ENCODE data around the gene PLEKHA7.

Gene PLEKHA7

DNA sequence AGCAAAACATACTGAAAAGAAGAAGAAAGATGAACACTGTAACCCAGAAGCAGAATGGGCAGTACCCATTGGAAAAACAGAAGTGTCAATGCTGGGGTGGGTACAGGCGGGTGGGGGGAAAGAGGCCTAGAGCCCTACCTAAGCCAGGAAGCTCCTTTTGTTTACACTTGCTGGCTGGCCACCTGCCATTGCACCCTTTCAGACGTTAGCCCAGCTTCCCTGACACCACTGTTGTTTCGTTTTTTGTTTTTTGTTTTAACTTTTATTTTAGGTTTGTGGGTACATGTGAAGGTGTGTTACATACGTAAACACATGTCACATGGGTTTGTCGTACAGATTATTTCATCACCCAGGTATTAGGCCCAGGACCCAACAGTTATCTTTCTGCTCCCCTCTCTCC lies 55.4 kb downstream of the PLEKHA7 start:
- DNase-seq (ENCODE audit: insufficient read length, low spot score) = no peak
- FAIRE-seq = no peak
- TF ChIP-seq TAF1 (IDR thresholded peaks at IDR 0.05; ENCODE audit: low read depth, low read length) (no peak), PAX5 (IDR thresholded peaks at IDR 0.05; ENCODE audit: insufficient read depth, low read length, severe bottlenecking) (no peak), POLR2A (IDR thresholded peaks at IDR 0.05; ENCODE audit: low read depth, low read length) (no peak), SPI1 (IDR thresholded peaks at IDR 0.05; ENCODE audit: low read depth, low read length) (no peak), POU2F2 (IDR thresholded peaks at IDR 0.05; ENCODE audit: low read depth, low read length) (no peak), POLR2AphosphoS5 (IDR thresholded peaks at IDR 0.05; ENCODE audit: low read depth, low read length) (no peak)

DNA sequence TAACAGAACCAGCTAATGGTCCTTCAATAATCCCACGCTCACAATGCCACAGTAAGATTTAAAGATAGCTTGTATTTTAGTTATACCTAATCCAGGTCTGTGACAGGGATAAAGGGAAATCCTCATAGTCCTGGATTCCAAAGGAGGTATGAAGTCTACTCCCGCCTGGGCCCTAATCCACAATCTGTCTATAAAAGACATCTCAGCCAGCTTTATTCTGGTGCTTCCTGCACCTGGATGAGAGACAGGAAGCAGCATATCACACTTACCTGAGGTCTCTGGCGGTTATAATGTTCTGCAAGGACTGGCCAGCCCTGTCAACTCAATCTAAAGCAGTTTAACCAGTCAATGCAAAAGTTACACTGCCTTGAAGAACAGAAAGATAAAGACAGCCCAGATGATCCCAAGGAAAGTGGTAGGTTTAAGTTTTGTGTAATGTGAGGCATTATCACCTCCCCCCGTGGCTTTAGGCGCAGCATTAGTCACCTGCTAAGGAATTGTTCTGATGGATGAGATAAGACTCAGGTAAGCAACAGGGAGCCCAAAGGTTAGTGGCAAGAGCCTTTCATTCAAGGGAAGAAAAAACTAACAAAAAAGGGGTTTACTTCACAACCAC lies 57.6 kb downstream of the PLEKHA7 start:
- peak; percentile 20 for FAIRE-seq
- no peak for DNase-seq (ENCODE audit: insufficient read length, low spot score)
- TF ChIP-seq POLR2AphosphoS5 (IDR thresholded peaks at IDR 0.05; ENCODE audit: low read depth, low read length) (no peak), SPI1 (IDR thresholded peaks at IDR 0.05; ENCODE audit: low read depth, low read length) (no peak), TAF1 (IDR thresholded peaks at IDR 0.05; ENCODE audit: low read depth, low read length) (no peak), POU2F2 (IDR thresholded peaks at IDR 0.05; ENCODE audit: low read depth, low read length) (no peak), PAX5 (IDR thresholded peaks at IDR 0.05; ENCODE audit: insufficient read depth, low read length, severe bottlenecking) (no peak), POLR2A (IDR thresholded peaks at IDR 0.05; ENCODE audit: low read depth, low read length) (no peak)

DNA sequence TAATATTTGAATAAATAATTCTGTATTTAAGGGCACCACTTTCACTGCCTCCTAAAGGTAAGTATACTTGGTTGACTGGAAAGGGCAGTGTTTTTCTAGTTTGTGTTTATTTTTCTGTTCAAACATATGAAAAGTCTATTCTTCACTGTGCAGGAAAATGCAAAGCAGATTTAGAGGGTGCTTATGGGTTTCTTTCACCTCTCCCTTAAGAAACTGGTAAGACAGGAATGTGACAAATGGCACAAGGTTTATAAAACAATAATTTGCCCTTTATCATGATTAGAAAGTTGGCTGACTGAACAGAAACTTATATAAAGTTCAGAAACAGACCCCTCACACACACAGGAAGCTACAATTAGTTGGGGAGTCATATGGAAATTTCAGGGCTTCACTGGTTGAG lies 60.6 kb downstream of the PLEKHA7 start:
- DNase-seq (ENCODE audit: insufficient read length, low spot score) (no peak), FAIRE-seq (no peak)
- TF ChIP-seq POU2F2 (IDR thresholded peaks at IDR 0.05; ENCODE audit: low read depth, low read length) = no peak
- TF ChIP-seq PAX5 (IDR thresholded peaks at IDR 0.05; ENCODE audit: insufficient read depth, low read length, severe bottlenecking) = no peak
- no peak for TF ChIP-seq TAF1 (IDR thresholded peaks at IDR 0.05; ENCODE audit: low read depth, low read length)
- TF ChIP-seq POLR2AphosphoS5 (IDR thresholded peaks at IDR 0.05; ENCODE audit: low read depth, low read length) = no peak
- TF ChIP-seq POLR2A (IDR thresholded peaks at IDR 0.05; ENCODE audit: low read depth, low read length) = no peak
- no peak for TF ChIP-seq SPI1 (IDR thresholded peaks at IDR 0.05; ENCODE audit: low read depth, low read length)

DNA sequence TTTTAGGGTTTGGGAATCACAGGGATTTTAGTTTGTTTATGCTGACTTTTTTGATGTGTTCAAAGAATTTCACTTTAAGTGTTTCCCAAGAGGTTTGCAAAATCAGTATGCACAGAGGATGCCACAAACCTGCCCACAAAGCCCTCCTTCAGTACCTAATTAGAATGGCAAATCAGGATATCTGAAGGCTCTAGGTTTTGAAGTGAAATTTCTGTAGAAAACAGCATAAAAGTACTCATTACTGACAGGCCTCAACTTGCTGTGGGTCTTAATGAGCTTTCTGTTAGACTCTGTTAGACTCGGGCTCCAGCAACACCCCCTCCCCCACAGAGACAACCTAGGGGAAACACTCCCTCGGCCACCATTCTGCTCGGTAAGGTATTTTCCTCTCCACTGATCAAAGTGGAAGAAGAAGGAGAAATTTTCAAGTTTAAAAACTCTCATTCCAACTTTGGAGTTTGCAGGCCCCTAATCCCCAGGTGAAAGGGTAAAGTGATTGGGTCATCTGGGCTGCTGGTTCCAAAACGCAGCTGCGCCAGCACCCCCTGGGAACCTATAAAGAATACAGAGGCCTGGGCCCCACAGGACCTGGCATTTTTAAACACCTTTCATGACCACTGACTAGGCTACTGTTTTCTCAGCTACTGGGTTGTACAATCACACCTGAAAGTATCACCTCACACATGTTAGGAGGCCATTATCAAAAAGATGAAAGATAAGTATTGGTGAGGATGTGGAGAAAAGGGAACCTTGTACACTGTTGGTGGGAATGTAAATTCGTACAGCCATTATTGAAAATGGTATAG lies 67.5 kb downstream of the PLEKHA7 start:
- no peak for DNase-seq (ENCODE audit: insufficient read length, low spot score)
- peak; percentile 52 for FAIRE-seq
- TF ChIP-seq POU2F2 (IDR thresholded peaks at IDR 0.05; ENCODE audit: low read depth, low read length) = peak; percentile 80; the same call in 1 of the 2 replicates
- TF ChIP-seq PAX5 (IDR thresholded peaks at IDR 0.05; ENCODE audit: insufficient read depth, low read length, severe bottlenecking) = no peak
- no peak for TF ChIP-seq TAF1 (IDR thresholded peaks at IDR 0.05; ENCODE audit: low read depth, low read length)
- TF ChIP-seq SPI1 (IDR thresholded peaks at IDR 0.05; ENCODE audit: low read depth, low read length) = no peak
- no peak for TF ChIP-seq POLR2AphosphoS5 (IDR thresholded peaks at IDR 0.05; ENCODE audit: low read depth, low read length)

DNA sequence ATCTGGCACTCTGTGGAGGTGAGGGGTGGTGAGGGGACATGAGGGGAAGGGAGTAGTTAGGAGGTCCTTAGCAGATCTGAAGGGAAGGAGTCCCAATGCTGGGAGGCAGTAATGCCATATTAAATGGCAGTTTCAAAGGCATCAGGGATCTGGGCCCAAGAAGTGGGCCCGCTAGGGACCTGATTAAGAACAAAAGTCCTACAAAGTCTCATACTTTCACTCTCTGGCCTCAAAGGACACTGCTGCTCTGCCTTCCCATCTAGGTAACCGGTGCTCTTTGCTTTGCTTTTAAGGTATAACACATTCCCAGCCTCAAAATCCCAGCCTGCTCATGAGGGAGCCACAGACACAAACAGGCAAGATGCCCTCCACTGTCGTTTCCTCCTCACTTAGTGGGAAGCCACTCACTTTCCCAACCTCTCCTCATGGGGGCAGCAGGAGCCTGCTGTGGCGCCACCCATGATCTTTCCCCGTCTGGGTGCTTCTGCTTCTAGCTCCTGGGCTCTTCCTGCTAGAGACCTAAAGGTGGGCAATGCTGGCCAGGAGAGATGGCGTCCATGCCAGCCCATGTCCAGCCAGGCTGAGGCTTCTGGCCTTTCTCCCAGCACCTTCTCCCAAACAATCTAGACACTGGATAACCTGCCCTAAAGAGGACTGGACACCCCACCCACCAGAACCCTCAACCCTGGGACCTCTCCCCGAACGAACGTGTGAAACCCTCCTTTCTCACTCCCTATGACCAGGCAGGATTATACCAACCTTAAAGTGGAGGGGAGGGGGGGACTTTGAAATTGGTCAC lies 68.3 kb downstream of the PLEKHA7 start:
- TF ChIP-seq POLR2AphosphoS5 (IDR thresholded peaks at IDR 0.05; ENCODE audit: low read depth, low read length) = no peak
- 0 out of 2 replicates have a peak, but pooled peaks have one; percentile 3 for TF ChIP-seq SPI1 (IDR thresholded peaks at IDR 0.05; ENCODE audit: low read depth, low read length)
- TF ChIP-seq PAX5 (IDR thresholded peaks at IDR 0.05; ENCODE audit: insufficient read depth, low read length, severe bottlenecking) = no peak
- no peak for TF ChIP-seq POLR2A (IDR thresholded peaks at IDR 0.05; ENCODE audit: low read depth, low read length)
- TF ChIP-seq POU2F2 (IDR thresholded peaks at IDR 0.05; ENCODE audit: low read depth, low read length) = no peak
- TF ChIP-seq TAF1 (IDR thresholded peaks at IDR 0.05; ENCODE audit: low read depth, low read length) = no peak
- DNase-seq (ENCODE audit: insufficient read length, low spot score) = peak; percentile 41
- peak; percentile 93 for FAIRE-seq

DNA sequence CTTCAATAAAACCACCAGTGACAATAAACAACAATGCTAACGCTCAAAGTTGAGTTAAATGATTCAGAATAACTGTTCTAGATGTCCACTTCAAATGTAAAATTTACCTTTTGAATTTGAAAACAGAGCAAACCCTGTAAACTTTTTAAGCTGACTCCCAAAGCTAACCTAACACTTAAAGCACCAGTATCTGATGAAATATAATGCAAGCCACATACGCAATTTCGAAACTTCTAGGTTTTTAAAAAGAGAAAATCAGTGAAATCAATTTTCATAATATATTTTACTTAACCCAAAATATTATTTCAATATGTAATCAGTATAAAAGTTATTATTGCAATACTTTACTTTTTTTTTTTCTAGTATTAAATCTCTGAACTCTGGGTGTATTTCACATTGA lies 71.3 kb downstream of the PLEKHA7 start:
- FAIRE-seq (no peak), DNase-seq (ENCODE audit: insufficient read length, low spot score) (no peak)

DNA sequence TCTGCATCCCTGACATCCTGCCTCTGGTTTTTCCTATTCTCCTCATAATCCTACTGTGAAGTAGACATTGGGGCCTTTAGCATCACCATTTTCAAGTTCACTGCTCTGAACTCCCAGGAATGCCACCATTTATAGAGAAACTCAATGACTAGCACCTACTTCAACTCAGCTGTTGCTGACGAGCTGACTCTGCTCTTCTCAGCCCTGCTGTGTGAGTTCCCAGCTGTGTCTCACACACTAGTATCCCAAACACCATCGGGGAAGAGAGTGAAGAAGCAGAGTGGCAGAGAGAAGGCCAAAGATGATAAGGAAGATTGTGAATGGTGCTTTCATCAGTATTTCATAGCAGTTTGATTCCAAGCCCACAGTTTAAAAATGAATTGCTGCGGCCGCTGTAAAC lies 71.9 kb downstream of the PLEKHA7 start:
- FAIRE-seq = peak; percentile 5
- no peak for TF ChIP-seq POLR2AphosphoS5 (IDR thresholded peaks at IDR 0.05; ENCODE audit: low read depth, low read length)
- TF ChIP-seq TAF1 (IDR thresholded peaks at IDR 0.05; ENCODE audit: low read depth, low read length) = no peak

More for the DNA sequence above, 71.3 kb downstream of the PLEKHA7 start:
- TF ChIP-seq POU2F2 (IDR thresholded peaks at IDR 0.05; ENCODE audit: low read depth, low read length) = no peak
- TF ChIP-seq SPI1 (IDR thresholded peaks at IDR 0.05; ENCODE audit: low read depth, low read length) = no peak
- TF ChIP-seq PAX5 (IDR thresholded peaks at IDR 0.05; ENCODE audit: insufficient read depth, low read length, severe bottlenecking) = no peak
- TF ChIP-seq POLR2A (IDR thresholded peaks at IDR 0.05; ENCODE audit: low read depth, low read length) = no peak
- no peak for TF ChIP-seq POLR2AphosphoS5 (IDR thresholded peaks at IDR 0.05; ENCODE audit: low read depth, low read length)
- no peak for TF ChIP-seq TAF1 (IDR thresholded peaks at IDR 0.05; ENCODE audit: low read depth, low read length)

DNA sequence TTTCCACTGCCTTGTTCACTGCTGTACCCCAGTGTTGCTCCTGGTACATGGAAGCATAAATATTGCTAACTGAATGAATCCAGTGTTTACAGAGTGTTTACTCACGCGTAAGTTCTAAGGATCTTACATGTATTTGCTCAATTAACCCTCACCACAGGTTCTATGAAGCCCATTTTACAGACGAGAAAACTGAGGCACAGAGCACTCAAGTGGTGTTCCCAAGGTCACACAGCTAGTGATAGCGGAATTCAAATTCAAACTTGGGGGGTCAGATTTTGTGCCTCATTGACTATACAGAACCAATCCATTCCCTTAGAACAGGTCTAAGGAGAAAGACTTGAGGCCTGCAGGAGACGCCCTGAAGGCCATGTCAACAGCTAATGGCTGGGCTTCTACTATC lies 72.3 kb downstream of the PLEKHA7 start:
- FAIRE-seq = no peak
- no peak for TF ChIP-seq POLR2AphosphoS5 (IDR thresholded peaks at IDR 0.05; ENCODE audit: low read depth, low read length)
- TF ChIP-seq PAX5 (IDR thresholded peaks at IDR 0.05; ENCODE audit: insufficient read depth, low read length, severe bottlenecking) = no peak
- TF ChIP-seq POU2F2 (IDR thresholded peaks at IDR 0.05; ENCODE audit: low read depth, low read length) = no peak
- no peak for TF ChIP-seq POLR2A (IDR thresholded peaks at IDR 0.05; ENCODE audit: low read depth, low read length)
- no peak for TF ChIP-seq SPI1 (IDR thresholded peaks at IDR 0.05; ENCODE audit: low read depth, low read length)
- no peak for TF ChIP-seq TAF1 (IDR thresholded peaks at IDR 0.05; ENCODE audit: low read depth, low read length)
- DNase-seq (ENCODE audit: insufficient read length, low spot score) = no peak

More for the DNA sequence above, 71.9 kb downstream of the PLEKHA7 start:
- no peak for DNase-seq (ENCODE audit: insufficient read length, low spot score)

DNA sequence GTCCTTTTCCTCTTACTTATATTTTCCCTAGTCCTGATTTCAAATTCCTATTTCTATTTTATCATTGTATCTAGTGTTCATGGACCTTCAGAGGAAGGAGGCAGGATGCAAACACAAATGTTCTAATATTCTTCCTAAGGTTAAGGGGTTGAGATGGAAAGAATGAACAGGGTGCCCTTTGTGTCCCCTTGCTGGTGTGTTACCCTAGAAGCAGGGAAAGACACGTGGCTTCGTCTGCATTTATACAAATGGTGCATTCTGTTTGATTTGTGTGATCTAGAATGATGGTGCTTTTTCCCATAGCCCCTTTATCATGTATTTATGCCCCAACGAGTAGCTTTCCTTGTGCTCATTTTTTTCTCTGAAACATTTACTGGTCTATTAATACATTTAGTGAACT lies 76.2 kb downstream of the PLEKHA7 start:
- no peak for FAIRE-seq
- TF ChIP-seq TAF1 (IDR thresholded peaks at IDR 0.05; ENCODE audit: low read depth, low read length) = no peak
- no peak for TF ChIP-seq PAX5 (IDR thresholded peaks at IDR 0.05; ENCODE audit: insufficient read depth, low read length, severe bottlenecking)
- no peak for TF ChIP-seq POLR2AphosphoS5 (IDR thresholded peaks at IDR 0.05; ENCODE audit: low read depth, low read length)
- no peak for TF ChIP-seq POLR2A (IDR thresholded peaks at IDR 0.05; ENCODE audit: low read depth, low read length)
- no peak for TF ChIP-seq SPI1 (IDR thresholded peaks at IDR 0.05; ENCODE audit: low read depth, low read length)
- TF ChIP-seq POU2F2 (IDR thresholded peaks at IDR 0.05; ENCODE audit: low read depth, low read length) = no peak
- no peak for DNase-seq (ENCODE audit: insufficient read length, low spot score)

Data from GM12891 (cell line).